Measurements from ENCODE around the gene ABHD16A. TPM values are rescaled to one million over a fixed set of nuclear protein-coding genes. Genes with fewer than 3 reads are reported as not detected.

The ABHD16A gene
- total and polyA plus RNA-seq, 2 of the 13 experiments (the other 11 are each of a cell fraction or from before 2014, with no cell fraction given), result 43.5 to 45.4 TPM

DNA sequence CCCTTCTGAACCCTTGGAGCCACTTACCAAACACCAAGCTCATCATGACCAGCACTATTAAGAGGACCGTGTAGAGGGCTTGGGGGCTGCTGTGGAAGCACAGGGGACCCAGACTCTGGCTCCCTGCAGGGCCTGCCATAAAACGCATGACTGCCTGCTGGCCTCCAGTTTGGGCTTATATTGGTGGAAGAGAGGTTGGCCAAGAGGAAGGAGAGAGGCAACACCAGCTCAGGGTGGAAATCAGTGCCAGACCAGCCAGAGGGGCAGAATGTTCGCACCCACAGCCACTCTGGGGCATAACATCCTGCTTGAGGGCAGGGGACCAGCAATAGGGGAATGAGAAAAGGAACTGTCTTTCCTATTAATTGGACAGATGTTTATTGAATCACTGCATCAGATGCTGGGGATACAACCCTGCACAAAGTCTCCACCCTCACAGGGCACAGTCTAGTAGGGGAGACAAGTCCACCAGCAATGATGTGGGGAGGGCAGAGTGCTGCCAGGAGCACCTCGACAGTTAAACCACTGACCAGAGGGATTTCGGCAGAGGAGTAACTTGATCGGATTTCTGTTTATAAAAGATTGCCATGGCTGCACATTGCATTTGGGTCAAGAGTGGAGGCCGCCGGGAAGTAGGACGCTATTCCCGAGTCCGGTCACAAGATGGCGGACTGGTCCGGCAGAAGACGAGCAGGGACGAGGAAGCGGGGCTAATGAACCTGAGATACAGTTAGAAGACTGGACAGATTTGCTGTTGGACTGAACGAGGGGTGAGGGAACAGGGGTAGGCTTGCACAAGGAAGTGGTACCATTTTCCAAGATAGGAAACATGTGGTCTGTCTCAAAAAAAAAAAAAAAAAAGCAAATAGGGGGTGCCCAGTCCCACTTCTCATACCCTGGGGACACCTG is 22.6 kb downstream of the ABHD16A start, which contains the start of gene LY6G5C (continued):
- TF ChIP-seq FOXA1 (IDR thresholded peaks at IDR 0.05), result no peak
- TF ChIP-seq FOXA1 (CRISPR knock-in tag; IDR thresholded peaks at IDR 0.05), result no peak
- TF ChIP-seq ZNF768 (CRISPR knock-in tag; IDR thresholded peaks at IDR 0.05), result no peak
- TF ChIP-seq, protein P1, sequence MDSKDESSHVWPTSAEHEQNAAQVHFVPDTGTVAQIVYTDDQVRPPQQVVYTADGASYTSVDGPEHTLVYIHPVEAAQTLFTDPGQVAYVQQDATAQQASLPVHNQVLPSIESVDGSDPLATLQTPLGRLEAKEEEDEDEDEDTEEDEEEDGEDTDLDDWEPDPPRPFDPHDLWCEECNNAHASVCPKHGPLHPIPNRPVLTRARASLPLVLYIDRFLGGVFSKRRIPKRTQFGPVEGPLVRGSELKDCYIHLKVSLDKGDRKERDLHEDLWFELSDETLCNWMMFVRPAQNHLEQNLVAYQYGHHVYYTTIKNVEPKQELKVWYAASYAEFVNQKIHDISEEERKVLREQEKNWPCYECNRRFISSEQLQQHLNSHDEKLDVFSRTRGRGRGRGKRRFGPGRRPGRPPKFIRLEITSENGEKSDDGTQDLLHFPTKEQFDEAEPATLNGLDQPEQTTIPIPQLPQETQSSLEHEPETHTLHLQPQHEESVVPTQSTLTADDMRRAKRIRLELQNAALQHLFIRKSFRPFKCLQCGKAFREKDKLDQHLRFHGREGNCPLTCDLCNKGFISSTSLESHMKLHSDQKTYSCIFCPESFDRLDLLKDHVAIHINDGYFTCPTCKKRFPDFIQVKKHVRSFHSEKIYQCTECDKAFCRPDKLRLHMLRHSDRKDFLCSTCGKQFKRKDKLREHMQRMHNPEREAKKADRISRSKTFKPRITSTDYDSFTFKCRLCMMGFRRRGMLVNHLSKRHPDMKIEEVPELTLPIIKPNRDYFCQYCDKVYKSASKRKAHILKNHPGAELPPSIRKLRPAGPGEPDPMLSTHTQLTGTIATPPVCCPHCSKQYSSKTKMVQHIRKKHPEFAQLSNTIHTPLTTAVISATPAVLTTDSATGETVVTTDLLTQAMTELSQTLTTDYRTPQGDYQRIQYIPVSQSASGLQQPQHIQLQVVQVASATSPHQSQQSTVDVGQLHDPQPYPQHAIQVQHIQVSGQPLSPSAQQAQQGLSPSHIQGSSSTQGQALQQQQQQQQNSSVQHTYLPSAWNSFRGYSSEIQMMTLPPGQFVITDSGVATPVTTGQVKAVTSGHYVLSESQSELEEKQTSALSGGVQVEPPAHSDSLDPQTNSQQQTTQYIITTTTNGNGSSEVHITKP (CRISPR knock-in tag; IDR thresholded peaks at IDR 0.05; ENCODE audit: low read depth), result 0 out of 2 replicates have a peak, but pooled peaks have one; percentile 31
- TF ChIP-seq ZNF550 (CRISPR knock-in tag; IDR thresholded peaks at IDR 0.05; ENCODE audit: borderline replicate concordance), result no peak
- TF ChIP-seq ZNF570 (CRISPR knock-in tag; IDR thresholded peaks at IDR 0.05; ENCODE audit: borderline replicate concordance), result no peak
- no peak for TF ChIP-seq ARNT (IDR thresholded peaks at IDR 0.05)
- TF ChIP-seq ZNF704 (CRISPR knock-in tag; IDR thresholded peaks at IDR 0.05; ENCODE audit: borderline replicate concordance), result no peak
- no peak for TF ChIP-seq ATRX (CRISPR knock-in tag; IDR thresholded peaks at IDR 0.05; ENCODE audit: borderline replicate concordance)
- TF ChIP-seq, protein P2, sequence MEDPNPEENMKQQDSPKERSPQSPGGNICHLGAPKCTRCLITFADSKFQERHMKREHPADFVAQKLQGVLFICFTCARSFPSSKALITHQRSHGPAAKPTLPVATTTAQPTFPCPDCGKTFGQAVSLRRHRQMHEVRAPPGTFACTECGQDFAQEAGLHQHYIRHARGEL (CRISPR knock-in tag; IDR thresholded peaks at IDR 0.05), result no peak
